HG03095 (cell line): ENCODE measurements around the gene S100A8.
"Not testable (repeated sequence)": the region's sequence is repeated elsewhere in the genome, so short reads cannot be mapped to it uniquely, and the experiment has no call there.

ENCODE experiments used
- ATAC-seq: cut with Tn5 transposase; IDR thresholded peaks from one replicate; pipeline ENCODE4 v1.9.1; 2021; ENCODE audit warnings: moderate library complexity; ENCODE audit not compliant: unreplicated experiment

The S100A8 gene

GRCh38 chr1:153348511-153349362, 42.1 kb downstream of the S100A8 start, which contains the start of gene PGLYRP4:
Gene PGLYRP4, minus strand, starts transcription at chr1:153348841. Its CDS starts 909 bp downstream, at chr1:153347932.
- no peak for ATAC-seq

- no peak for ATAC-seq
Measured at GRCh38 chr1:153347856-153348255, 43.0 kb downstream of the S100A8 start.

- not testable (repeated sequence) for ATAC-seq
Measured at GRCh38 chr1:153347049-153347448, 43.8 kb downstream of the S100A8 start.

GRCh38 chr1:153346077-153346723, 44.7 kb downstream of the S100A8 start:
- ATAC-seq, result no peak

GRCh38 chr1:153345187-153346076, 45.4 kb downstream of the S100A8 start:
- no peak for ATAC-seq

GRCh38 chr1:153344718-153345025, 46.2 kb downstream of the S100A8 start:
- ATAC-seq, result no peak

- ATAC-seq, result no peak
Measured at GRCh38 chr1:153343811-153344717, 46.8 kb downstream of the S100A8 start.

- ATAC-seq, result no peak
Measured at GRCh38 chr1:153343040-153343681, 47.7 kb downstream of the S100A8 start.

GRCh38 chr1:153342178-153342577, 48.7 kb downstream of the S100A8 start:
- no peak for ATAC-seq

- no peak for ATAC-seq
Measured at GRCh38 chr1:153341431-153341934, 49.4 kb downstream of the S100A8 start.

GRCh38 chr1:153340356-153340755, 50.5 kb downstream of the S100A8 start:
- no peak for ATAC-seq
